K562 (cell line): ENCODE results near the gene VSIG10L. TPM values are rescaled to one million over a fixed set of nuclear protein-coding genes. Genes with fewer than 3 reads are reported as not detected.

Experiments
- CLOCK ChIP-seq: fragments of 250-450 bp; sonication (Bioruptor Pico); IDR thresholded peaks from 2 replicates; pipeline ENCODE4 v1.4.0; 2020; ENCODE audit warnings: mild to moderate bottlenecking, moderate library complexity, borderline replicate concordance
- DIDO1 ChIP-seq: fragments of 450-650 bp; IDR thresholded peaks from 2 replicates; pipeline ENCODE4 v1.6.1; 2016; ENCODE audit warnings: low read depth, missing biosample characterization, missing genetic modification characterization
- ETV6 ChIP-seq, 3 experiments: fragments of 150-350 bp in 1 of 3; sonication (generic) in 1 of 3; formaldehyde crosslinking in 1 of 3; IDR thresholded peaks; 2 replicates each; pipeline versions ENCODE4 v1.6.1 to v1.8.0; 2014 to 2022; ENCODE audit warnings: borderline replicate concordance in 2 of 3, low read depth in 2 of 3, antibody characterized with exemption in 1 of 3, low read length in 1 of 3, mild to moderate bottlenecking in 1 of 3, missing genetic modification reagents in 1 of 3
- FOXK1 ChIP-seq: sonication (generic); formaldehyde crosslinking; IDR thresholded peaks from 2 replicates; pipeline ENCODE4 v1.8.0; 2022; ENCODE audit warnings: missing genetic modification reagents, mild to moderate bottlenecking, borderline replicate concordance
- GTF2E2 ChIP-seq: fragments of 200-800 bp; sonication (Bioruptor generic); IDR thresholded peaks from 2 replicates; pipeline ENCODE4 v1.6.1; 2016; ENCODE audit warnings: missing genetic modification characterization, missing compliant biosample characterization
- HDAC1 ChIP-seq, 2 experiments: fragments of 450-650 bp; IDR thresholded peaks; 2 replicates each; pipeline ENCODE4 v1.6.1; 2016 to 2017; ENCODE audit warnings: inconsistent platforms in 1 of 2, mild to moderate bottlenecking in 1 of 2, moderate library complexity in 1 of 2
- HIVEP1 ChIP-seq: fragments of 250-450 bp; sonication (Bioruptor Pico); IDR thresholded peaks from 2 replicates; pipeline ENCODE4 v1.4.0; 2020; ENCODE audit warnings: mild to moderate bottlenecking
- HNRNPK ChIP-seq: fragments of 200-400 bp; formaldehyde crosslinking; IDR thresholded peaks from one replicate; pipeline ENCODE4 v1.6.1; 2018; ENCODE audit warnings: mild to moderate bottlenecking, low read depth, low read length; ENCODE audit not compliant: poor library complexity, severe bottlenecking
- MXD1 ChIP-seq: fragments of 250-450 bp; sonication (Bioruptor Pico); IDR thresholded peaks from 2 replicates; pipeline ENCODE4 v1.8.0; 2021; ENCODE audit warnings: borderline replicate concordance, mild to moderate bottlenecking, moderate library complexity; ENCODE audit not compliant: poor library complexity, severe bottlenecking
- NCOA6 ChIP-seq: fragments of 450-650 bp; IDR thresholded peaks from 2 replicates; pipeline ENCODE4 v1.6.1; 2017; ENCODE audit warnings: mild to moderate bottlenecking
- POLR2H ChIP-seq: IDR thresholded peaks from 2 replicates; pipeline ENCODE4 v1.6.1; 2016; ENCODE audit warnings: missing genetic modification characterization, low read depth, mild to moderate bottlenecking, control low read depth, missing compliant biosample characterization, moderate library complexity
- PPARD ChIP-seq: fragments of 250-450 bp; sonication (Bioruptor Pico); IDR thresholded peaks from 2 replicates; pipeline ENCODE4 v1.8.0; 2022; ENCODE audit warnings: inconsistent platforms, mild to moderate bottlenecking, moderate library complexity
- RFX7 ChIP-seq: fragments of 250-450 bp; sonication (Bioruptor Pico); IDR thresholded peaks from 2 replicates; pipeline ENCODE4 v1.5.1; 2021; ENCODE audit warnings: mild to moderate bottlenecking
- RNF2 ChIP-seq: sonication (generic); IDR thresholded peaks from 2 replicates; pipeline ENCODE4 v1.6.1; 2016
- XRCC3 ChIP-seq: fragments of 450-650 bp; IDR thresholded peaks from 2 replicates; pipeline ENCODE4 v1.6.1; 2017; ENCODE audit warnings: mild to moderate bottlenecking, moderate library complexity
- ZBTB11 ChIP-seq, 3 experiments: fragments of 200-800 bp in 1 of 3; fragments of 250-450 bp in 1 of 3; fragments of 450-650 bp in 1 of 3; sonication (Bioruptor Pico) in 1 of 3; sonication (Bioruptor generic) in 1 of 3; formaldehyde crosslinking in 1 of 3; IDR thresholded peaks; 2 replicates each; pipeline versions ENCODE4 v1.6.1 to v1.8.0; 2016 to 2022; ENCODE audit warnings: mild to moderate bottlenecking in 2 of 3, missing genetic modification characterization in 2 of 3, missing compliant biosample characterization in 1 of 3, moderate library complexity in 1 of 3
- ZBTB9 ChIP-seq: fragments of 450-650 bp; formaldehyde crosslinking; IDR thresholded peaks from 2 replicates; pipeline ENCODE4 v1.4.0; 2020; ENCODE audit warnings: mild to moderate bottlenecking, moderate library complexity
- ZNF668 ChIP-seq: fragments of 250-450 bp; sonication (Bioruptor Pico); IDR thresholded peaks from 2 replicates; pipeline ENCODE4 v1.8.0; 2022; ENCODE audit warnings: mild to moderate bottlenecking, inconsistent platforms
- ZNF830 ChIP-seq: fragments of 250-450 bp; sonication (Bioruptor Pico); IDR thresholded peaks from 2 replicates; pipeline ENCODE4 v1.5.0; 2021; ENCODE audit warnings: mild to moderate bottlenecking
- polyA plus RNA-seq, 8 experiments: library from polyadenylated mRNA; depleted of rRNA in 4 of 8; stranded (reverse) in 5 of 8; unstranded in 3 of 8; fragments of >200 nt; fragmentation: Nextera tagmentation in 2 of 8; fragmentation: Illumina TruSeq in 1 of 8; extraction: Ambion mirVana in 2 of 8; extraction: Trizol in 1 of 8; gene quantifications; 2 replicates each; pipeline versions ENCODE4 v1.2.1 to v1.2.3, GENCODE V29; 2011 to 2014; ENCODE audit warnings: inconsistent platforms in 1 of 8, missing spikeins in 1 of 8
- total RNA-seq, 7 experiments: library from RNA; depleted of rRNA in 6 of 7; stranded (reverse); fragments of >200 nt in 6 of 7; fragmentation: Illumina TruSeq in 2 of 7; extraction: Trizol in 2 of 7; gene quantifications; 2 replicates each; pipeline versions ENCODE4 v1.2.1 to v1.2.3, GENCODE V29; 2011 to 2021; ENCODE audit warnings: low replicate concordance in 1 of 7

VSIG10L gene
- total and polyA plus RNA-seq, 9 of the 15 experiments (the other 6 are each of a cell fraction or from before 2014, with no cell fraction given) = 1.1 to 7.6 (median 2.2) TPM

- TF ChIP-seq ZBTB11 (CRISPR knock-in tag; IDR thresholded peaks at IDR 0.05) (peak in 1 of 3 experiments; percentile 32; a peak in 2 of 6 replicates), HDAC1 (IDR thresholded peaks at IDR 0.05) (peak in 1 of 2 experiments; percentile 59; a peak in 2 of 4 replicates), ZNF830 (CRISPR knock-in tag) (no peak), HIVEP1 (CRISPR knock-in tag) (no peak), GTF2E2 (tag) (0 out of 2 replicates have a peak, but pooled peaks have one; percentile 13), HNRNPK (no peak), PPARD (CRISPR knock-in tag) (no peak), NCOA6 (no peak), RFX7 (CRISPR knock-in tag) (no peak), ZNF668 (no peak), ETV6 (IDR thresholded peaks at IDR 0.05; ENCODE audit: borderline replicate concordance in 1 of 2, low read depth in 2 of 2, low read length in 1 of 2) (no peak), ETV6 (CRISPR knock-in tag; IDR thresholded peaks at IDR 0.05; ENCODE audit: borderline replicate concordance) (no peak), ZBTB9 (CRISPR knock-in tag) (no peak), RNF2 (no peak), FOXK1 (CRISPR knock-in tag) (no peak), DIDO1 (no peak), MXD1 (CRISPR knock-in tag) (peak; percentile 5), XRCC3 (no peak), CLOCK (no peak), POLR2H (tag) (no peak)
Observed at GRCh38 chr19:51338563-51339312, 3.2 kb downstream of the VSIG10L start (continued).
